GM10266 (cell line): ENCODE results near the gene MED13L.
A peak's percentile ranks its signal among the peaks of the same experiment; 100 is the strongest.

Source experiments
- DNase-seq: peaks from one replicate; pipeline ENCODE4 v3.0.0; 2012; ENCODE audit errors: extremely low spot score
- TF ChIP-seq, protein P1 (sequence below): IDR thresholded peaks from 2 replicates; pipeline ENCODE4 v1.5.1; 2012; ENCODE audit warnings: mild to moderate bottlenecking, low read depth; ENCODE audit not compliant: control insufficient read depth, insufficient read depth; ENCODE audit errors: missing control alignments

MED13L gene

DNA sequence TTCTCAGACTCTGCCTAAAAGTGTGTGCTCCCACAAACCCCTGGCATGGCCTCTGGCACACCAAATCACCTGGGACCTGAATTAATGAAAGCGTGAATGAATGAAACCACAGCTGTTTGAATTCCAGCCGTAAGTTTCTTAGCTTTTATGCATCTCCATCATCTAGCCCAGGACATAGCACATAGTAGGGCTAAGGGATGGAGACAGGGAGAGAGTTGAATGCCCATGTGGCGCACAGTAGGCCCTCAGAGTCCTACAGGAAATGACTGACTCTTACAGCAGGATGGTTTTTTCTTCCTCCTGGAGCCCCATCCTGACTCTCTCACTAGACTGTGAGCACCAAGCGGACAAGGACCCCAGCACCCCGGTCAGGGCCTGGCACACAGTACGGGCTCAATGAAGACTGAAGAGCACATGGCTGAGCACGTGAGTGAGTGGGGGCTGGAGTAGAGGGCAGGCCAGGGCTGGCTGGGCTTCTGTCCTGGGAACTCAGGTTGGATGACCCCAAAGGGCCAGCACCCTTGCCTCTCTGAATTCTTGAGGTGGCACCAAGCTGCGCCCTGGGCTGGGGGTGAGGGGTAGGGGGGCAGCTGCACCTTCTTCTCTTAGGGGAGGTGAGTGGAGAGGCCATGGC is 351.3 kb downstream of the MED13L start:
- DNase-seq: no peak
- TF ChIP-seq, protein P1, sequence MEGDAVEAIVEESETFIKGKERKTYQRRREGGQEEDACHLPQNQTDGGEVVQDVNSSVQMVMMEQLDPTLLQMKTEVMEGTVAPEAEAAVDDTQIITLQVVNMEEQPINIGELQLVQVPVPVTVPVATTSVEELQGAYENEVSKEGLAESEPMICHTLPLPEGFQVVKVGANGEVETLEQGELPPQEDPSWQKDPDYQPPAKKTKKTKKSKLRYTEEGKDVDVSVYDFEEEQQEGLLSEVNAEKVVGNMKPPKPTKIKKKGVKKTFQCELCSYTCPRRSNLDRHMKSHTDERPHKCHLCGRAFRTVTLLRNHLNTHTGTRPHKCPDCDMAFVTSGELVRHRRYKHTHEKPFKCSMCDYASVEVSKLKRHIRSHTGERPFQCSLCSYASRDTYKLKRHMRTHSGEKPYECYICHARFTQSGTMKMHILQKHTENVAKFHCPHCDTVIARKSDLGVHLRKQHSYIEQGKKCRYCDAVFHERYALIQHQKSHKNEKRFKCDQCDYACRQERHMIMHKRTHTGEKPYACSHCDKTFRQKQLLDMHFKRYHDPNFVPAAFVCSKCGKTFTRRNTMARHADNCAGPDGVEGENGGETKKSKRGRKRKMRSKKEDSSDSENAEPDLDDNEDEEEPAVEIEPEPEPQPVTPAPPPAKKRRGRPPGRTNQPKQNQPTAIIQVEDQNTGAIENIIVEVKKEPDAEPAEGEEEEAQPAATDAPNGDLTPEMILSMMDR: no peak

DNA sequence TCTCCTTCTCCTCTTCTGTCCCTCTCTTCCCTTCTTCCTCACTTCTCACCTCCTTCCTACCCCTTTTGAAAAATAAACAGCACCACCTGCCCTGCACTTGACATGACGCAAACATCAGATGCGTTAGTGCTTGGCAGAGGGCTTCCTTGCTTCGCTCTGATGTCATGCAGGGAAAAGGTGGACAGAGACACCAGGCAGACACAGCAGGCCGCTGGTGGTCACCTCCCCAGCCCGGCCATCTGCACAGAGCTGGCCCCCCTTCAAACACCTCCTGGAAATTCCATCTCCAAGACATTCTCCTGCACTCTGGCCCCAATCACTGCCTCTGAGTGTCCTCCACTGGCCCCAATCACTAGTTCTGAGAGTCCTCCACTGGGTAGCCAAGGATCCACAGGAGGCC is 353.6 kb downstream of the MED13L start:
- no peak for DNase-seq
- TF ChIP-seq, protein P1: no peak

DNA sequence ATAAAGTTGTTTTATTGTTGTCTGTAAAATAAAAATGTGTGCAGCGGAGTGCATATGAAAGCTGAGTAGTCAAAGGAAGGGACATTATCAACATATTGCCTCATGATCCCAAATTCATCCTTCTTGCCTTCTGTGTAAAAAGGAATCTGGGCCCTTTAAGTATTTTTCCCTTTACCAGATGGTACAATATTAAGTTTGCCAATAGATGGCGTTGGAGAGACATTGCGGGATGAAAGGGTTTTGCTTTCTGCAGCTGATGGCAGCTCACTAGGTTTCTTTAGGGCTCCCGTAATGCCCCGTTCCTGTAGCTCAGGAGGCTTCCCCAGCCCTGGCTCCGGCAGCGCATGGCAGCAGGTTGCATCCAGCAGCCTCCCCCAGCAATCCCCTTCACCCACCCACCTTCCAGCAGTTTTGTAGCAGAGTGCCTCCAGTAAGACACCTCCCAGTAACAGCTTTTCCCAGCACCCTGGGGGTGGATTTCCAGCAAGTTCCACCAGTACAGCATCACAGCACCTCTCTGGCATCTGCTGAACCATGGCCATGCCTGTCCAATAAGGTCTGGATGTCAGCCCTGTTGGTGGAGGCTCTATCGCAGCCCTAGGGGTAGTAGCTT is 354.4 kb downstream of the MED13L start:
- peak; percentile 32 for DNase-seq
- TF ChIP-seq, protein P1: peak; percentile 20

DNA sequence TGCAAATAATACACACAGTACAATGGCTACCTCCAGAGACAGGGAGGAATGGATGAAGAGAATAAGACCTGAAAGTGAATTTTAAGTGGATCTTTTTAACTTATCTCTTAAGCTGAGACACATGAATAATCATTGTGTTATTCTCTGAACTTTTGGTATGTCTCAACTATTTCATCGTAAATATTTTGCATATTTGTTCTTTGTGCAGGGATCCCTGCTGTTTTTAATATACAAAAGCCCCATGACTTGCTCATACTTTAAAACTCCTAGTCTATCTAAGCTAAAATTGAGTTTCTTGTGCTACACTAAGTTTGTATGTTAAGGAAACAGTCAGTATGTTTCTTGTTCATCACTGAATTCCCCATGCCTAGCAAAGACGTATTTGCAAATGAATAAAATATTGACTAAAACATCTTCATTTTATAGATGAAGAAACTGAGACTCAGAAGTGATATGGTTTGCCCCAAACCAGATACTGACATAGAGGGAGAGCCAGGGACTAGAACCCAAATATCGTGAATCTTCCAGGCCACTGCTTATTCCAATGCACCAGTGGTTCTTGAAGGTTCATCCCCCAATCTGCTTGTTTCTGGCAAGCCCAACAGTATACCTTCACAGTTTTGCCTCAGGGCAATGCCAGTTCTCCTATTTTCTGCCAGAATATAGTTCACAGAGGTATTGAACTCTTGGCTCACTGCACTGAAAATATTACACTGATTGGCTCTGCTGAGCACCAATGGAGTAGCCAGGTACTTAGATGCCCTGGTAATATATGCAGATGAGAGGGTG is 356.9 kb downstream of the MED13L start:
- TF ChIP-seq, protein P1: no peak

DNA sequence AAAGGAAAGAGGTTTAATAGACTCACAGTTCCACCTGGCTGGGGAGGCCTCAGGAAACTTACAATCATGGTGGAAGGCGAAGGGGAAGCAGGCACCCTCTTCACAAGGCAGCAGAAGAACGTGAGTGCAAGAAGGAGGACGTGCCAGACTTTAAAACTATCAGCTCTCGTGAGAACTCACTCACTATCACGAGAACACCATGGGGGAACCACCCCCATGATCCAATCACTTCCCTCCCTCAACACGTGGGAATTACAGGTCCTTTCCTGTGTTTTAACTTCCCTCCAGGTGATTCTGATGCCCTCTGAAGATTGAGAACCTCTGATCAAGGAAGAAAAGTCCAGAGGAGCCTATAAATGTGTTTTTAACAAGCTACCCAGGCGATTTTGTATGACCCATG is 358.7 kb downstream of the MED13L start:
- no peak for DNase-seq
- TF ChIP-seq, protein P1: no peak

More for the DNA sequence above, 356.9 kb downstream of the MED13L start:
- no peak for DNase-seq

DNA sequence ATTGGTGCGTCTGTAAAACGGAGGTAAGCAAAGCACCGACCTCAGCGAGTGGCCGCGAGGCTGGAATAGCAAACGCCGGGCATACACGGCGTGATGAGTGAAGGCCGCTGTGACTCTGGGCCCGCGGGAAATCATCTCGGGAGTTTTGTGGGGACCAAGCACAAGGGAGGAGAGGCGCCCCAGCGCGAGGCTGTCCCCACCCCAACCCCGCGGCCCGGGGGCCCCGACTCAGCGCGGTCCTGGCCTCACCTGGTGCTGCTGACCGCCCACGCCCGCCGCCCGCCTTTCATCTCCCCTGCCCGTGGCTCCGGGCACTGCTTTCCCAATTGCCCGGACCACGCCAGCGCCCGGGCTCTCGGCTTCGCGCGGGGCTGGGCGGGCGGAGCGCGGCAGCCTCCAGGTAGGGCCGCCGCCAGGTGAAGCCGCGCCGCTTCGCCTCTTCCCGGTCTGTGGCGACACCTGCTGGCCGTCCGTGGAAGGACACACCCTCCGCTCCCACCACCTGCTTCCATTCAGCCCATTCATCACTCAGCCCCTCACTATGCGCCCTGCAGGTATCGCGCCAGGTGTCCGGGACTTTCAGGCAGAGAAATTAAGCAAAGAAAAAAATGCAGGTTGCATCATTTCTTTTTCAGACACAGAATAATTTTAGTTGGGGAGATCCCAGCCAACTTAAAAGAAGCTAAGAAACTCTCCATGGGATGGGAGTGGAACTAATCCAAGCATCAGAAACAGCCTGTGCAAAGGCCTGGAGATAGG is 360.4 kb downstream of the MED13L start:
- TF ChIP-seq, protein P1: peak; percentile 96
- DNase-seq: peak; percentile 77
